HCT116 (cell line): ENCODE data around the gene SERPINB11. TPM values are rescaled to one million over a fixed set of nuclear protein-coding genes. Genes with fewer than 3 reads are reported as not detected.

Source experiments
- ATAC-seq: fragments of 200-7000 bp; cut with Tn5 transposase; 2 replicates; pipeline ENCODE4 v1.9.1; 2020; ENCODE audit warnings: mild to moderate bottlenecking, moderate library complexity
- BruUV-seq: library from RNA; stranded (reverse); fragments of 400-500 nt; replicated peaks from 2 replicates; lab custom pipeline; 2021; lab: Mats Ljungman, UMichigan
- CTCF ChIA-PET: fragments of 300-600 bp; sonication (Branson Sonifier 250); formaldehyde crosslinking; loops from one replicate; lab custom pipeline; 2021; ENCODE audit warnings: antibody characterized with exemption; lab: Charles Lee
- POLR2A ChIA-PET: fragments of 300-600, 350-600 bp; sonication (Branson Sonifier 250); formaldehyde crosslinking; loops from one replicate; lab custom pipeline; 2021; ENCODE audit warnings: antibody characterized with exemption; lab: Charles Lee
- RAD21 ChIA-PET, 2 experiments: fragments of 300-600 bp; sonication (Branson Sonifier 250); formaldehyde crosslinking; loops; one replicate each; lab custom pipeline; 2023; ENCODE audit warnings: low total read pairs in 2 of 2; ENCODE audit not compliant: uncharacterized antibody in 2 of 2, unreplicated experiment in 2 of 2, low non-redundant PET in 1 of 2; lab: Charles Lee
- DNase-seq: peaks from one replicate; pipeline ENCODE4 v3.0.0-alpha.2; 2010; ENCODE audit warnings: low read depth, low spot score
- H2AFZ ChIP-seq: fragments of 200-600 bp; shearing (Covaris generic), sonication (generic); 2 replicates; pipeline ENCODE4 v1.6.1; 2017; ENCODE audit warnings: low read depth, mixed run types, mixed read lengths, antibody characterized with exemption, low read length; ENCODE audit not compliant: poor library complexity, severe bottlenecking
- H3K27ac ChIP-seq: 2 replicates; pipeline ENCODE4 v1.5.1; 2012; ENCODE audit warnings: low read depth, low read length
- H3K27me3 ChIP-seq: fragments of 200-600 bp; sonication (generic); 2 replicates; pipeline ENCODE4 v1.6.1; 2016; ENCODE audit warnings: mixed run types, low read length, mixed read lengths; ENCODE audit not compliant: insufficient read depth
- H3K36me3 ChIP-seq, 2 experiments: fragments of 200-500 bp in 1 of 2; fragments of 200-600 bp in 1 of 2; sonication (Bioruptor generic) in 1 of 2; sonication (generic) in 1 of 2; 2 replicates each; pipeline versions ENCODE4 v1.5.1 to v1.6.1; 2014 to 2016; ENCODE audit warnings: low read length in 2 of 2, inconsistent platforms in 1 of 2, mixed read lengths in 1 of 2, mixed run types in 1 of 2; ENCODE audit not compliant: insufficient read depth in 2 of 2, control insufficient read depth in 1 of 2
- H3K4me1 ChIP-seq, 2 experiments: fragments of 200-600 bp in 1 of 2; sonication (generic) in 1 of 2; 2 replicates each; pipeline versions ENCODE4 v1.5.1 to v1.6.1; 2012 to 2017; ENCODE audit warnings: low read length in 2 of 2, inconsistent platforms in 1 of 2, mild to moderate bottlenecking in 1 of 2, mixed read lengths in 1 of 2, mixed run types in 1 of 2, moderate library complexity in 1 of 2; ENCODE audit not compliant: insufficient read depth in 2 of 2, control insufficient read depth in 1 of 2
- H3K4me2 ChIP-seq: fragments of 200-600 bp; sonication (generic); 2 replicates; pipeline ENCODE4 v1.6.1; 2017; ENCODE audit warnings: mixed run types, low read length, mixed read lengths
- H3K4me3 ChIP-seq, 2 experiments: fragments of 200-600 bp in 1 of 2; sonication (generic) in 1 of 2; replicated peaks in 1 of 2; 2 replicates each; pipeline ENCODE4 v1.5.1; 2011 to 2016; ENCODE audit warnings: low read length in 2 of 2, control low read depth in 1 of 2, low read depth in 1 of 2, mild to moderate bottlenecking in 1 of 2, mixed read lengths in 1 of 2, mixed run types in 1 of 2
- H3K79me2 ChIP-seq: fragments of 200-600 bp; sonication (generic); 2 replicates; pipeline ENCODE4 v1.6.1; 2017; ENCODE audit warnings: mild to moderate bottlenecking, mixed run types, low read length, moderate library complexity, mixed read lengths; ENCODE audit not compliant: insufficient read depth
- H3K9ac ChIP-seq: fragments of 200-600 bp; sonication (generic); 2 replicates; pipeline ENCODE4 v1.6.1; 2016; ENCODE audit warnings: low read length, mixed read lengths
- H3K9me2 ChIP-seq: fragments of 200-600 bp; sonication (generic), shearing (Covaris generic); 2 replicates; pipeline ENCODE4 v1.6.1; 2017; ENCODE audit warnings: mixed run types, mild to moderate bottlenecking, moderate library complexity; ENCODE audit not compliant: insufficient read depth
- H3K9me3 ChIP-seq, 2 experiments: fragments of 200-500 bp in 1 of 2; fragments of 200-600 bp in 1 of 2; sonication (Bioruptor generic) in 1 of 2; sonication (generic) in 1 of 2; 2 replicates each; pipeline ENCODE4 v1.6.1; 2014 to 2017; ENCODE audit warnings: low read length in 2 of 2, mixed read lengths in 2 of 2, inconsistent platforms in 1 of 2, low read depth in 1 of 2, mild to moderate bottlenecking in 1 of 2, mixed run types in 1 of 2, moderate library complexity in 1 of 2; ENCODE audit not compliant: control insufficient read depth in 1 of 2, insufficient read depth in 1 of 2
- H4K20me1 ChIP-seq: fragments of 200-600 bp; sonication (generic), shearing (Covaris generic); 2 replicates; pipeline ENCODE4 v1.6.1; 2017; ENCODE audit warnings: mixed run types, mild to moderate bottlenecking, moderate library complexity; ENCODE audit not compliant: insufficient read depth
- EZH2phosphoT487 ChIP-seq: fragments of 200-600 bp; IDR thresholded peaks from 2 replicates; pipeline ENCODE4 v1.6.1; 2018; ENCODE audit warnings: antibody characterized with exemption, borderline replicate concordance
- JUND ChIP-seq: IDR thresholded peaks from 2 replicates; pipeline ENCODE4 v1.6.1; 2012
- SIN3A ChIP-seq: IDR thresholded peaks from 2 replicates; pipeline ENCODE4 v1.6.1; 2012; ENCODE audit warnings: low read depth
- SP1 ChIP-seq: IDR thresholded peaks from 2 replicates; pipeline ENCODE4 v1.6.1; 2012; ENCODE audit warnings: low read depth
- YY1 ChIP-seq: IDR thresholded peaks from 2 replicates; pipeline ENCODE4 v1.6.1; 2011; ENCODE audit warnings: low read length, low read depth, moderate library complexity, mild to moderate bottlenecking; ENCODE audit not compliant: insufficient replicate concordance; ENCODE audit errors: extremely low read depth
- intact Hi-C: fragments of 100-400 bp; cut with micrococcal nuclease; formaldehyde crosslinking; loops from 2 replicates; pipeline ENCODE4 v1.10.0; 2022
- total RNA-seq: library from RNA; stranded (reverse); gene quantifications from one replicate; pipeline ENCODE4 v1.2.1, GENCODE V29; 2021; ENCODE audit not compliant: unreplicated experiment

The SERPINB11 gene
- total RNA-seq, 1 experiment from 2014 or later: not detected

DNA sequence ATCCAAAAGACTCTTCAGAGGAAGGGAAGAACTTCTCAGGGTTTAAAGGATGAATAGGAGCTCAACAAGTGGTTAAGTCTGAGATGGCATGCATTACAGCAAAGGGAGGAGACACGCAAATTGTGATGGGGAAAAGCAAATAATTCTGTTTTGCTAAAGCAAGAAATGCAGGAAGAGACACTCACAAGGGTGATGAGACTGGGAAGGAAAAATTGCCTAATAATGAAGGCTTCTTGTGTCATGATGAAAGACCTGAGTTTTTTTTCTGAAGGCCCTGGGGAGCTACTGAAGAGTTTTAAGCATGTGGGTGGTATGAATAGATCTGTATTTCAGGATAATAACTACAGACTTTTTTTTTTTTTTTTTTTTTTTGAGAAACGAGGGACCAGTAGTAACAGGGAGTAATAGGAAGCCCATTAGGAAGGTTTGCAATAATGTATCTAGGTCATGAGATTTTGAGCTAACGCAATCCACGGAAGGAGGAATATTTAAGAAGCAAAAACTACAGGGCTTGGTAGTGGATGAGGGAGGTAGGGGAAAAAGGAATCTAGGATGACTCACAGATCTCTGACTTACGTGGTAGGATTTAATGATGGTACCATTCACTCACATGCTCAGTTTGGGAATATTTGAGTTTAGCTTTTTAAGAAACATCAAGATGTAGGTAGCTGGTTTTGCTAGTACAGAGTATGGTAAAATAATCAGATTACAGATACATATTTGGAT is 25.1 kb upstream of the SERPINB11 start:
- Histone ChIP-seq H3K27ac (no peak overlapping the region), H4K20me1 (no peaks in the 10 kb centered on the region), H3K79me2 (no peaks in the 10 kb centered on the region), H3K4me3 (no peak overlapping the region), H3K27me3 (no peaks in the 10 kb centered on the region), H3K9me3 (no peaks in the 10 kb centered on the region), H3K4me2 (no peak overlapping the region), H2AFZ (peak overlapping the region; percentile 55), H3K36me3 (no peaks in the 10 kb centered on the region), H3K4me1 (no peaks in the 10 kb centered on the region), H3K9ac (no peak overlapping the region), H3K9me2 (no peaks in the 10 kb centered on the region)
- ChIA-PET RAD21 (interaction anchor here in 1 of 2 experiments (0.6 to 0.8 kb wide), 2 partner anchors 64 to 167 kb away, joined by 3 to 4 read pairs; no protein-coding TSS in a partner anchor), POLR2A (no interaction called here), CTCF (interaction anchor here (1.0 kb wide), 1 partner anchor 159 kb away, joined by 6 read pairs; no protein-coding TSS in a partner anchor)
- no TSS peak for BruUV-seq
- intact Hi-C loops: no loop called here
- DNase-seq (no peak), ATAC-seq (no peak)
- no peak for TF ChIP-seq SP1
- no peak for TF ChIP-seq JUND

DNA sequence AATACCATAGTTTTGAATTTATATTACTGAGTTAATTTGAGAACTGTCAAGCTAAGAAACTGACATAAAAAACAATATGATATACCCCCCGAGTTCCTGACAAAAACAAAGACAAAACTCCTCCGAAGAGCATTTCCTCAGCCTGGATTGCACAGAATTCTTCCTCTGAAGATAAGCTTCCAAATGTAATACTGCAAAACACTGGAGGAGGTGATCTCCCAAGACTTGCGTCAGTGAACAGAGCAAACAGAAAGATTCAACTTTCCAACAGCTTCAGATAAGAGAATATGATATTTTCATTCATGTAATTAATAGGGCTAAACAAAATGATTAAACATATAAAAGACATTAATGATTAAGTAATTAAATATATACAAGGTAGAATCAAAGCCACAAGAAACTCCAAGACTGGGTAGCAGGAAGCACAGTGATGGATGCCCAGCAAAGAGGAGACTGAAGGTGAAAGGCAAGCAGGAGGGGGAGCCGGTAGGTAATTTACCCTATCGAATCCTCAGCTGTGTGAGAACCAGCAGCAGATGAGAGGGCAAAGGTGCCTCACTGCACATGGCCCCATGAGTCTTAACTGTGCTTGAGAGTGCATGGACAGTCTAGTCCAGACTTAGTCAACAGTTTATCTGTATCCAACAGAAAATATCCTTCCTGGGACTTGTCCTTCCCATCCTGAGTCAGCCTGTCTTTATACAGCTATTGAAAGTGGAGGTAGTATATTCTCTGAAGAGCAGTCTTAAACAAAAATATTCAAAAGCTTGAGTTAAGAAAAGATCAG is 22.7 kb upstream of the SERPINB11 start:
- ATAC-seq (no peak), DNase-seq (no peak)
- TF ChIP-seq EZH2phosphoT487 (no peak), JUND (no peak), YY1 (no peak), SIN3A (no peak)
- Histone ChIP-seq H3K4me1 (no peaks in the 10 kb centered on the region; a peak in 1 of 4 replicates), H4K20me1 (no peaks in the 10 kb centered on the region), H3K4me2 (no peak overlapping the region), H3K36me3 (no peaks in the 10 kb centered on the region), H3K27me3 (no peaks in the 10 kb centered on the region), H3K9me2 (no peaks in the 10 kb centered on the region), H3K27ac (no peak overlapping the region), H3K9ac (no peak overlapping the region), H3K4me3 (no peak overlapping the region), H2AFZ (no peak overlapping the region), H3K9me3 (no peaks in the 10 kb centered on the region), H3K79me2 (no peaks in the 10 kb centered on the region)
- no TSS peak for BruUV-seq
- ChIA-PET RAD21 (no interaction called here), CTCF (no interaction called here), POLR2A (no interaction called here)
- intact Hi-C loops: no loop called here
